SHP77 treated with DMSO at 0.1 percent for 48 hours (cell line): ENCODE measurements around the gene TCL1B.
"Not testable (repeated sequence)": the region's sequence is repeated elsewhere in the genome, so short reads cannot be mapped to it uniquely, and the experiment has no call there.

Experiments
- DNase-seq: peaks from one replicate; lab custom pipeline; 2025; lab: John Stamatoyannopoulos, UW

The TCL1B gene, protein sequence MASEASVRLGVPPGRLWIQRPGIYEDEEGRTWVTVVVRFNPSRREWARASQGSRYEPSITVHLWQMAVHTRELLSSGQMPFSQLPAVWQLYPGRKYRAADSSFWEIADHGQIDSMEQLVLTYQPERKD

GRCh38 chr14:95685978-95686922, at the start of gene TCL1B:
TSS of gene TCL1B (plus strand) at chr14:95686426. CDS start at chr14:95686468, 42 bp downstream.
- DNase-seq: no peak

DNA sequence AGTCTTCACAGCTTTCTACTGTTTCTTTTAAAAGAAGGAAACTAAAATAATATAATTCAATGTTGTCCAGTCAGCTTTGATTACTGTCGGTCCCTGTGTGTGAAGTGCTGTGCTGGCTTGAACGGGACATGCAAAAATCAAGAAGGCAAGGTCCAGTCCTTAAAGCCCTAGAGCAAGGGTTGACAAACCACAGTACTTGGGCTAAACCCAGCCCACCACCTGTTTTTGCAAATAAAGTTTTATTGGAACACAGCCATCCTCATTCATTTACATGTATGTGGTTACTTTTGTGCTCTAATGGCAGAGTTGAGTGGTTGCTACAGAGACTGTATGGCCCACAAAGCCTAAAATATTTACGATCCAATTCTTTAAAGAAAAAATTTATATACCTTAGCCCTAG, 41.2 kb upstream of the TCL1B start:
- no peak for DNase-seq

- no peak for DNase-seq
Observed at GRCh38 chr14:95645389-95645996, 40.7 kb upstream of the TCL1B start.

GRCh38 chr14:95647926-95648325, 38.3 kb upstream of the TCL1B start:
- DNase-seq: no peak

DNA sequence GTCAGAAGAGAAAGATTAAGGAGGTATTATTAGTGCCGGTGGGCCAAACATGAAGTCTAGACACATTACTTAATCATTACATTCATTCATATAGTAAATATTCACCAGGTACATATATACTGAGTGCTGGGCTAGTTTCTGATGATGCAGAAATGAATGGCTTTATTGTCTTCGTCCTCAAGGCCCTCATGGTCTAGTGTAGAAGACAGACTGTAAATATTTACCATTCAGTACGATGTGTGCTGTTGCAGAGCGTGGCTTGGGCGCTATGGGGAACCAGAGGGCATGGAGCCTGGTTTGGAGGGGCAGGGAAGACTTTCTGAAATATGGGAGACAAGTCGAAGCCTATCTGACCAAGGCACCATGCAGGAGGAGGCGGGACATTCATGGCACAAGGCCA, 37.0 kb upstream of the TCL1B start:
- DNase-seq: no peak

- no peak for DNase-seq
Observed at GRCh38 chr14:95651028-95651427, 35.2 kb upstream of the TCL1B start.

GRCh38 chr14:95651821-95652583, 34.2 kb upstream of the TCL1B start:
- no peak for DNase-seq

- DNase-seq: no peak
Observed at GRCh38 chr14:95652690-95653089, 33.5 kb upstream of the TCL1B start.

GRCh38 chr14:95655461-95655860, 30.8 kb upstream of the TCL1B start:
- no peak for DNase-seq

- no peak for DNase-seq
Observed at GRCh38 chr14:95656634-95657033, 29.6 kb upstream of the TCL1B start.

DNA sequence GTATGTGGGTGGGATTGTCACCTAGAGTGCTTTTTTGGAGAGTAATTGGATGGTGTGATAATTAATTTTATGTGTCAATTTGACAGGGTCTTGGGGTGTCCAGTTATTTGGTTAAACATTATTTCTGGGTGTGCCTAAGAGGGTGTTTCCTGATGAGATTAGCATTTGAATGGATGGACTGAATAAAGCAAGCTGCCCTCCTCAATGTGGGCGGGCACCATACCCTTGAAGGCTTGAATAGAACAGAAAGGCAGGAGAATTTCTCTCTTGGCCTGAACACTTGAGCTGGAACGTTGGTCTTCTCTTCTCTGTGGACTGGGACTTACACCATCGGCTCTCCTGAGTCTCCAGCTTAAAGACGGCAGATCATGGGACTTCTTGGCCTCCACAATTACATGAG, 28.8 kb upstream of the TCL1B start:
- no peak for DNase-seq

DNA sequence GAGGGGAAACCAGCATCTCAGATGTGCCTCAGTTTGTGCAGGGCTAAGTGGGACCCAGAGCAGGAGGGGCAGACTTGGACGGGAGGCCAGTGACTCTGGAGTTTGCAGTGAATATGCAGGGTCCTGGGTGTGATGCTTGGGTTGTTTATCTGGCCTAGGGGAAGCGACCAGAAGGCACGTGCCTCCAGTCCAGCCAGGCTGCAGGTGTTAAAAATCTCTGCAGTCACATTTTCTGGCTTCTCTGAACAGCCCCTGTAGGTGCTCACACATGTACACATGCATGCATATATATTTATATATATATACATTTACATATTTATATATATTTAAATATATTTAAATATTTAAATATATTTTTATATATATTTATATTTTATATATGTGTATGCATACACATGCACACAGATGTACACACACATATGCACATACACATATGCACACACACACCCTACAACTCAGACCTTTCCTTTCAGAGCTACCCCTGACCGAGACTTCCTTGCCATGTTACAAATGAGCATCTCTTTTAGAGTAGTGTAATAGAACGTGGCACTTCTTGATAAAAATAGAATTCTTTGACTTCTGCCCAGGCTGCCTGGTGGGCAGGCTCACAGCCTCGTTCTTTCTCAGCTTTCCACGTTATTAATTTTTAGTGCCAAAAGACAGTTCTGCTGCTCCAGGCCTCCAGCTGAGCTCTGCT, 26.8 kb upstream of the TCL1B start:
- DNase-seq: no peak

- DNase-seq: no peak
Observed at GRCh38 chr14:95659990-95660385, 26.2 kb upstream of the TCL1B start.

DNA sequence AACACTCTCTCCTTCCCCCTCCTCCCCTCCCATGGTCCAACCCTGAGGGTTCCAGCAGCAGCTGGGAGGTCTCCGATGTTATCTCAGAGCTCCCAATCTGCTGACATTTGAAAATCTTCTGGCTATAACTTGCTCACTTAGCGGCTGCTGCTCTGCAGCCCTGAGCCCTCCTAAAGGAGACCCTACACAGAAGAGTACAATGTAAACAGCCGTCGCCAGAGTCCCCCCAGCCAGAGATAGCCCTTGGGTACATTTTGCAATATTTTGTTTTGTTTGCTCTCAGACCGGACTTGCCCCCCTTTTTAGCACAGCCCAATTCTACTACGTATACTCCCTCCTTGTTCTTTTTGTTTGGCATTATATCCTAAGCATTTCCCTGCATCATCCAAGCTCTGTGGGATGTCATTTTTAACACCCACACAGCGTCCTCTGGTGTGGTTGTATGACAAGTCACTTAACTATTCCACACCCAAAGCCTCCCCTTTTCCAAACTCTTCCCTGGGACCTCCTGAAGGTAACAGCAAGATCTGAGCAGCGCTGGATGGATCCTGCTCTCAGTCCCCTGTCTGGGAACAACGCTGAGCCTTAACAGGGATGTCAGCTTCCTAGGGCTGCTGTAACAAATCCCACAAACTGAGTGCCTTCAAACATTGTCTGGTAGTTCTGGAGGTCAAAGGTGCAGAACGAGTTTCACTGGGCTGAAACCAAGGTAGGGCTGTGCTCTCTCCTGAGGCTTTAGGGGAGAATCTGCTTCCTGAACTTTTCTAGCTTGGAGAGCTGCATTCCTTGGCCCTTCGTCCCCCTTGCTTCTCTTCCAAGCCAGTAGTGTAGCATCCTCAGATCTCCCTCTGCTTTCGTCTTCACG, 25.3 kb upstream of the TCL1B start:
- no peak for DNase-seq

DNA sequence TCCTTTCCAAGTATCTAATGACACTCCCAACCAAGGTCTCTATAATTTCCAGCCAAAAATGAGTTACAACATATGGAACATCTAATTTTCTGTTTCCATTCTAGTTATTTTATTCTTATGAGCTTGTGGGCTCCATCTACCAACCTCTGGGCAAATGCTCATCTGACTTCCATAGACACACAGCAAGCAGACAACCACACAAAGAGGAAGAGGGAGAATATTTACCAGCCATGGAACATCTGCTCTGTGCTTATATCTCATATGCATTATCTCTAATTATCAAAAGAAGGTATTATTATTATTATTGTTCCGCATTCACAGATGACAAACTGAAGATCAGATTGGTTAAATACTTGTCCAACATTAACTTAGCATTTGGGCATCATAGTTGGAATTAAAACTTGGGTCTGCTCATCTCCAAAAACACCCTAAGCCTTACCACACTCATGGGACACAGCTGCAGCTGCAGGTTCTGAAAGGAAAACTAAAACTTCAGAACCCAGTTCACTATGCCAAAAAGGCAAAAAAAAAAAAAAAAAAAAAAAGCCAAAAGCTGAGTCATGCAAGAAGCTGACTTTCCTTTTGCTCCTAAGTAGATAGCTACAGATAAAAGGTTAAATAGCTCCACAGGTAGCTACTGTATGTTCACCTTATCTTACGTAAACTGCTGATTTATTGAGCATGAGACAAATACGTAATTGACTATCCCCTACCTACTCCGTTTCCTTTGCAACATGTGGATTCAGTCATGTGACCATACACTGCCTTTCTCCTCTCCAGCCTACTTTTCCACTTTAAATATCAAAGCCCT, 23.6 kb upstream of the TCL1B start:
- DNase-seq: no peak

GRCh38 chr14:95663226-95663797, 22.9 kb upstream of the TCL1B start:
- no peak for DNase-seq

- no peak for DNase-seq
Observed at GRCh38 chr14:95664066-95664465, 22.2 kb upstream of the TCL1B start.

DNA sequence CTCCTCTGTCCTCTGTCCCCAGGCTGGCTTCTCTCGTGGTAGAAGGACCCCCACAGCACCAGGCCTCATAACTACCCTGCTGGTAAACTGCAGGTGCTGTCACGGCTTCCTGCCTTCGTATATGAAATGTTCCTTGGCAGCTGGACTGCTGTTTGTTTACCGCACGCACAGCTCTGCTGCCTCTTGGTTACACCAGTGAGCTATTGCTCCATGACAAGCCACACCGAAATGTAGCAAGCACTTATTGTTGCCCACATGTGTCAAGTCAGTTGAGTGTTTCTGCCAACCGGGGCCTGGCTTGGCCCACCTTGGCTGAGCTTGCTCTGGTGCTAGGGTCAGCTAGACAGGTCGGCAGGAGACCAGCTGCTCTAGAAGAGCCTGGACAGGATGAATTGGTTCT, 21.7 kb upstream of the TCL1B start:
- no peak for DNase-seq

- not testable (repeated sequence) for DNase-seq
Observed at GRCh38 chr14:95665530-95665929, 20.7 kb upstream of the TCL1B start.

DNA sequence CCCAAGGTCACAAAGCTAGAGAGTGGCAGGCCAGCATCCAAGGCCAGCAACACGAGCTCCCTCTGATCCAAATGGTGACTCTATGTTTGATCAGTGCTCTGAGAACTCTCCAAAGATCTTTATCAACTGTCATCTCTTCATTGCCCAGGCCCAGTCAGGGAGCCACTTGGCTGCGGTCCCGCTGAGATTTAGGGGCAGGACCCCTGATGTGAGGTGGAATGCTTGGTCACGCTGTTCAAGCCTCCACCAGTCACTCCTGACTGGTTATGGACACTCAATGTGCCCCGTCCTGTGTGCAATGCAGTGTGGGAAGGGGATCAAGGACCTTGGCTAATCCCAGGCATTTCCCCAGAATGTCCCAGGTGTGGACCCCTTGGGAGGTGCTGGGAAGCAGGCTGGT, 19.8 kb upstream of the TCL1B start:
- no peak for DNase-seq
